HG02678 (cell line): ENCODE measurements around the gene CHURC1.

Experiments used
- ATAC-seq: cut with Tn5 transposase; IDR thresholded peaks from one replicate; pipeline ENCODE4 v1.9.1; 2021; ENCODE audit warnings: mild to moderate bottlenecking, moderate library complexity; ENCODE audit not compliant: unreplicated experiment

Gene CHURC1

DNA sequence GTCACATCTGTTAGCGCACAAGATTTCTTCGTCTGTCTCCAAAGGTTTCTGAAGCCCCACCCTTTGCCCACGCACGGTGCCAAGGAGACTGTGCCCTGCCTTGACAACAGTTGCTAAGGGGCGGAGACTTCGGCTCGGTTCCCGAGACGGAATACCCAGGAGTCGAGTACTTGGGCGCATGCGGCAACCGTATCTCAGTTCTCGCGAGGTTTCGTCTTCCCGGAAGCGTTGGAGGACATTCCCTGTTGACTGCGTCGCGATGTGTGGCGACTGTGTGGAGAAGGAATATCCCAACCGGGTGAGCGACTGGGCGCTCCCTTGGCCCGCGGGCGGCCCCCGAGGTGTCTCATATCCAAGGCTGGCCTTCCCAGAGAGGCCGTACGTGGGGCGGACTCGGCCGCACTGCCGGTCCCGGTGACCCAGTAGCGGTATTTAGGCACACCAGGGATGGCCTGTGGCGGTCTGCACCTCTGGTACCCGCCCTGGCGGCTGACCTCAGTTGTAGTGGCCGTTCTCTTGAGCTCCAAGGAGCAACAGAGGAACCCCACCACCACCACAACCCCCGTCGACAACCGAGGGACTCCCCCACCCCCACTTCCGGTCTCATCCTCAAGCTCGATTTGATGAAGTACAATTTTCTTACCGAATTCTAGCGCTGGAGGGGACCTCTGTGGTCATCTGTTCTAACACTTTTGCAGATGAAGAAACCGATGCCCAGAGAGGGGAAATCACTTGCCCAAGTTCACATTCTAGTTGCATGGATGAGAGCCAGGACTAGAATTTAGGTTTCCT lies at the start of gene CHURC1:
Gene CHURC1 (plus strand): TSS at position 219 of the 792 bp plus-strand sequence. CDS start 41 bp downstream, at position 260.
- peak; percentile 97 for ATAC-seq

DNA sequence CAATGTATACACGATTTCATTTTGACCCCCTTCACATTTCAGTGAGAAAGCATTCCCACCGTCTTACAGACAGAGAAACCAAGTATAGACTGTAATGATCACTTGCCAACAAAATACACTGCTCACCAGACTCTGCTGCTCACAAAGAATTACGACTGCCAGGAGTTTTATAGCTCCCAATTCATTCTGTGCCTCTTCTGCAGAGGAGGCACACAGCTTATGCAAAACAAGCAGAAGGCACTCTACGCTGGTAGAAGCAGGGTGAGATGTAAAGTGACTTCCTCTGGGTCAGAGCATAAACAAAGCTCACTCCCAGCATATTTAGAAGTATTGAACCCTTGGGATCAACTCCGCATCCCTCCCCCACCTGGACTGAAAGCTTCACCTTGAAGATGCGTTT lies 49.1 kb upstream of the CHURC1 start:
- ATAC-seq, result no peak

GRCh38 chr14:64865992-64866391 lies 48.3 kb upstream of the CHURC1 start:
- ATAC-seq, result no peak

DNA sequence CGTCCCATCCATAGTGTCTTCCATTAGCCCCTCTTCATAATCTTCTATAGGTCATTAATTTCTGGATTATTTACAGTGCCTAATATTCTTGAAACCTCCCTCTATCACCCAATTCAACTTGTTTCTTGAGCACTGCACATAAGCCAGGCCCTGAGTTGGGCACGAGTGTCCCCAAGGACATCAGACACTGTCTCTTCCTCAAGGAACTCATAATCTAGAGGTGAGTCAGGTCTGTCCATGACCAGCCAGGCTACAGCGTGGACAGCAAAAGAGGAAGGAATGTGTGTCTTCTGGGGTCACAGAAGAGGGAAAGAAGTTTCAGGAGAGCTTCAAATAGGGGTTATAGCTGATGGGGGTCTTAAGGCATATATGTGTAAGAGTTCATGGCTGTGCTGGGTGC lies 47.1 kb upstream of the CHURC1 start:
- no peak for ATAC-seq

DNA sequence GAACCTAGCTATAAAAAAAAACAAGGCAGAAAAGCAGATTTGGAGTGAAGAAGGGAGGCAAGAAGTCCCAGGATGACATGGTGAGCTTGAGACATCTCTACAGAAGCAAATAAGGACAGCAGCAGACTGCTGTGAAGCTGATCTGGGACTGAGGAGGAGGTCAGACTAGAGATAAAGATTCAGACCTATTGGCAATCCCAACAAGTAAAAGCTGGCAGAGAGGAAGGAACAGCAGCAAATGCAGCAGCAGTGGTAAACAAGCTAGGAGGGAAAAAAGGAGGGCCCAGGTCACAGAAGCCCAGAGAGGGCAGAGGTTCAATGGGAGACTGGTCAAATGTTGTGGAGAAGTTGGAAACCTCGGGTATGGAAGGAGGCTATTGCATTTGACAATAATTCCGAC lies 45.9 kb upstream of the CHURC1 start:
- ATAC-seq, result no peak

- no peak for ATAC-seq
Measured at GRCh38 chr14:64868841-64869240, 45.4 kb upstream of the CHURC1 start.

DNA sequence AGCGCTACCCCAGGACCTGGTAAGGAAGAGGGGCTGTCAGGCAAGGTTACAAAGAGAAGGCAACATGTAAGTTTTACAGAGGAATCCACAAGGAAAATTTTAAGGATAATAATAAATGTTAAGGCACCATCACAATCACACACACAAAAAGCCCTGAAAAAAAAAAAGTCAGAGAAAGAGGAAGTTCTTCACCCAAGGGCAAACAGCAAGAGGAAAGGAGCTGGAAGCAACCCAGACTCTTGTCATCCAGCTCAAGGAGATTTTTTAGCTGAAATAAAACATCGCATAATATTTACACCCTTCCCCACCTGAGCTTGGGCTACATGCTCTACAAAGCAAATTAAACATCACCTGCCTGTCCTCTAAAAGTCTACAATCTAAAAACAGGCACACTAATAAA lies 44.1 kb upstream of the CHURC1 start:
- ATAC-seq, result no peak

- ATAC-seq, result no peak
Measured at GRCh38 chr14:64871344-64871743, 42.9 kb upstream of the CHURC1 start.

- ATAC-seq, result no peak
Measured at GRCh38 chr14:64873506-64874219, 40.6 kb upstream of the CHURC1 start.

DNA sequence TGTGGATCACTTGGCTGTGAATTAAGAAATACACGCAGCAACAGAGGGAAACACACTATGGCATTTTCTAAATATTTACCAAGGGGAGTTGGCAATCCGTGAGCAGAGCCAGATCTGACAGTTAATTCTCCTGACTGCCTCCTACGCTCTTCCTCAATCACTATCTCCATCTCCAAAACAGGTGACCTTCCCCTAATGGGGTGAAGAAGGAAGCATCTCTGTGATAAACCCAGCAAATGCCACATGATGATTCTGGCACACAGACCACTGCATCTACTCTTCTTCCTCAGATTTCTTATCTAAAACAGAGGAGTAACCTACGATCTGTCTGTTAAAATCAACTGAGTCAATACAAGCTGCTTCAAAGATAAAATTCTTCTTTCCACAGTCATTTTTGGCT lies 38.9 kb upstream of the CHURC1 start:
- ATAC-seq, result no peak

DNA sequence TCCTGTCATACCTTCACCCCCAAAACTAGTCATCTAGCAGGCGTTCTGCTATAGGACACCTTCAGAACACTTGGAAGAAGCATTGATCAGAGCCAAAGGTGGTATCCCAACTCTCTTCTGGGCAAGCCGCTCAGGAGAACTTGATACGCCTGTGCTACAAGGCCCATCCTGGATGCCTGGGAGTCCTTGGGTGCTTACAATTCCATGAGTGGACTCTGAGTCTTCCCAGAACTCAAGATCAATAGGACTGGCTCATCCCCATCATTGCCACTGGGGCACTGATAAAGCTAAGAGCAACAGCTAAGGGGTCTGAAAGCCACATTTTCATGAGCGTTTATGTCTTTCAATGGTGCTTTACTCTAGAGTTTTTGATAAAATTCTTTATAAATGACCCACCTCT lies 36.4 kb upstream of the CHURC1 start:
- ATAC-seq, result no peak

DNA sequence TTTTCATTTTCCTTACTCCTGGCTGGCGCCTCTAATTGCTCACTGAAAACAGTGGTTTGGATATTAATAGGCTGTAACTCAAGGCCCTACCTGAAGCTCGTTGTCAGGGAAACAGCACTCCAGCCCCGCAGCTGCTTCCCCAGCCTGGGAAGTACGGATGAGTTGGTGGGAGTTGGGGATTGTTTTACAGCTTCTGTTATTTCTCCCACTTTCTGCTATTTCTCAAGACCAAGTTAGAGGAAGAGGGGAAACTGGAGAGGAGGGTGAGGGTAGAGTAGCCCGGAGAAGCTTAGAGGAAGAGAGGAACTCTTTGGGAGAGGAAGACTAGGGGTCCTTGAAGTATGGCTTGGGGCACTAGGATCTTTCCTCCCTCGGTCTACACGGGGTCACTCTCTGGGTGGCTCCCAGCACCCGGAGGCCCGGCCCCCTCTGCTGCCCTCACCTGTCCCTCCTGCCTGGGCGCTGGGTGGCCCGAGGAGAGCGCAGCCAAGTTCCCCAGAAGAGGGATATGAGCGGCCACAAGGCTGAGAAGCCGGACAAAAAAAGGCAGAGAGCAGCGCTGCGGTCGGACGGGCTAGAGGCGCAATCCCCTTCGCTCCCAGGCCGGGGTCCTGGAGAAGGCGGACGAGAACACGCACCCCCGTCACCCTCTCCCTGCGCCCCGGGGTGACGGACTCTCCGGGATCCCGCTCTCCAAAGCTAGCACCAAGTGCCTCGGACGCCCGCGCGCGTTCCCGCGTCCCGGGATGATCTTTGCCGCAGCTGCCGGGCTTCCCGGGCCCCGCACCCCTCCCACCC lies 35.2 kb upstream of the CHURC1 start:
- no peak for ATAC-seq

GRCh38 chr14:64879635-64880220 lies 34.5 kb upstream of the CHURC1 start, which contains the start of gene SPTB:
Gene SPTB (minus strand): TSS chr14:64879907. CDS start chr14:64823094, 56,813 bp downstream.
- peak; percentile 58 for ATAC-seq

DNA sequence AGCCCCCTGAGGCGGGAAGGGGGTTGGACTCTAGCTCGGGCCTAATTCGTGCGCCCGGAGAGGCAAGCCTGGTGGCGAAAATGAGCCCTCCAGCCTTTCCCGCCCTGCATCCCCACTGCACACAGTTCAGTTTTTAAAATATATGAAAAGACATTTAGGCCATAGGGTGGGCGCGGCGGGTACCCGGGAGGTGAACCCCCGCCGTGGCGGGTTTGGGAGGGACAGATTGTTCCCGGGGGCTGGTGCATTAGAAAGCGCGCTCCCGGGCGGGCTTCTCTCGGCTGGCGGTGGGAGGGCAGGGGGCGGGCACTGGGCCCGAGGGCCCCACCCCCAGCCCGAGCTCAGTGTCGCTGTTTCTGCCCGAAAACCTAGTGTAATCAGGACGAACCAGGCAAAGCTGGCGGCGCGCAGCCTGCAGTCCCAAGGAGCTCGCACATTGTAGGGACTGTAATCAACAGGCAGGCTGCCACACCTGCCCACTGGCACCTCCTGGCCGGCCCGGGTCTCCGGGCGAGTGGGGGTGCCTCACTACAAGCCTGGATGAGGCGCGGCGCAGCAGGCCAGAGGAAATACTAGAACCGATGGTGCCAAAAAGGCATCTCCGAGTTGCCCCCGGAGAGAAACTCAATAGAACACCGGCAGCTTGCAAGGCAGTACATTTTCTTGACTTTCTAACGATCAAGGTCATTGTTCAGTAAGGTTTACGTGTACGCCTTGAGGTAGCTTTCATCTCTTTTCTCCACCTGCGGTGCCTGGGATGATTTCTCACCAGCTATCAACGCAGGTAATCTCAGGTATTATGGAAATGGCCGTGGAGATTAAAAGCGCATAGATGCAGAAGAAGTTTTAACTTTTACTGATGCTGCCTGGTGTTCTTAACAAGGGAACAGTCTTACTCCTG lies 33.8 kb upstream of the CHURC1 start:
- peak; percentile 67 for ATAC-seq

GRCh38 chr14:64885559-64885958 lies 28.7 kb upstream of the CHURC1 start:
- ATAC-seq, result no peak

DNA sequence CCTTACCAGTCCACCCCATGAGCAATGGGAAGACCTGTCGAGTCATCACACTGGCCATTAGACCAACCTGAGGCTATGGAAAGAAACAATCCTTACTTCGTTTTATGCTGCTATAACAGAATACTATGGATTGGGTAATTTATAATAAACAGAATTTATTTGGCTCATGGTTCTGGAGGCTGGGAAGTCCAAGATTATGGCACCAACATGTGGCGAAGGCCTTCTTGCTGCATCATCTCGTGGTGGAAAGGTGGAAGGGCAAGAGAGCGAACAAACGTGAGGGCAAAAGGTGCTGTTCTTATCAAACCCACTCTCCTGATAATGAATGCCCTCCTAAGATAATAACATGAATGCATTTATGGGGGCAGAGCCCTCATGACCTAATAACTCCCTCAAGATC lies 24.9 kb upstream of the CHURC1 start:
- ATAC-seq, result no peak

DNA sequence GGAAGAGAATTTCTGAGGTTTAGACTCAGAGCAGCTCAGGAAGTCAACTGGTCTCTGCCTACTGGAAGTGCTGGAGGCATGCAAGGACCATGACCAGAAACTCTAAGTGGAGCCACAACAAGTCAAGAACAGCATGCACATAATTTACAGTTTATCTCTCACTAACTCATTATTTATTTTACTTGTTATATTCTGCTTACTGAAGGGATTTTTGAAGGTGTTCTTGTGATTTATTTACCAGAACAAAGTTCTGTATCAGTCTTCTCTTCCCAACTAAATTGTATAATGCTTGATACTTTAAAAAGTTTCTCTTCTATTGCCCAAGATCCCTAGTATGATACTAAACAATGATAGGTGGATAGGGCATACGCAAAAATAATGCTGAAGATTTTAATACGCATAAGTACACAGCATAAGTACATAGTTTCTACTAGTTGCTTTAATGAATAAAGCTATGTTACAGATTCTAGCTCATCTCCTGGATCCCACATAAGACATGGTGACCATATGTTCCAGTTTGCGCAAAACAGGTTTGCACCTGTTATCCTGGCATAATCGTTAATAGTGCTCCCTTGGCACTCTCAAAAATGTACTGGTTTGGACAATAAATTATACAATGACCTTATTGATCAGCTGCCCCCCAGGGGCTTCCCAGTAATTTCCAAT lies 22.9 kb upstream of the CHURC1 start:
- ATAC-seq, result no peak

- ATAC-seq, result peak; percentile 69
Measured at GRCh38 chr14:64891839-64892375, 22.3 kb upstream of the CHURC1 start.

DNA sequence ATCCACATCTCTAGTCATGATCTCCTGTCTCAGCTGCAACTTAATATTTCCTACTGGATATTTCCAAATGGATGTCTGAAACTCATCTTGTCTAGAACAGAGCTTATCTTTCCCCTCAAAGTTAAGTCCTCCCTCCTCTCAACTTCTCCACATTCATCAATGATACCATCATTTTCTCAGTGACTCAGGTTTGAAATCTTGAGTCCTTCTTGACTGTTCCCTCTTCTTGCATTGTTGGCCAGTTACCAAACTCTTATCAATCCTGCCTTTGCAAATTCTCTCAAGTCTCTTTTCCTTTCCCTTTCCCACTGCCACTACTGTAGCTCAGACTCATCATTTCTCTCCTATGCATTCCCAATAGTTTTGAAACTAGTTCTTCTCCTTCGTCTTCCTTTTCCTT lies 14.3 kb upstream of the CHURC1 start:
- no peak for ATAC-seq
